ENCODE data around the gene SLC39A11. TPM values are rescaled to one million over a fixed set of nuclear protein-coding genes. Genes with fewer than 3 reads are reported as not detected.

The SLC39A11 gene
- total RNA-seq, 1 experiment from 2014 or later = 46.4 TPM

- H3K4me3 ChIP-seq (replicated peaks in 1 of 2; ENCODE audit: low read depth in 1 of 2, low read length in 2 of 2) = no peak overlapping the region
These were observed 303.4 kb downstream of the SLC39A11 start for GRCh38 chr17:72788950-72789585.

DNA sequence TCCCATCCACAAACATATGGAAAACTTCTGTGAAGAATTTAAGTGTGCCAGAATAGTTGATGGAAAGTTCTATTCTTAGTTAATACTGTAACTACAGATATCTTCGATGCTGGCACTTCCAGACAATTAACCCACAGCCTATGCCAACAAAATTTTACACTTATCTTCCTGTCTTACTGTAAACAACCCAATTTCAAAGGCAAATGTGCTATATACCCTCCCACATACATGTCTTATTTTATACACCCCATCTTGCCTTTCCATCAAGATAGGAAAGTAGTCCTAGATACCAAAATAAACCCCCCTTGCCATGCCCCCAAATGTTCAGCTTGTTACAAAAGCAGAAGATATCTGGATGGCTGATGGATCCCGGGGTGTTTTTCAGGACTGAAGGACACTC, 306.3 kb downstream of the SLC39A11 start:
- no peak overlapping the region for H2AFZ ChIP-seq (ENCODE audit: low read depth, low read length, poor library complexity, severe bottlenecking)
- H3K4me1 ChIP-seq (ENCODE audit: control insufficient read depth in 1 of 2, insufficient read depth in 2 of 2, low read length in 2 of 2) = no peaks in the 10 kb centered on the region
- intact Hi-C loops (cut with micrococcal nuclease) = no loop called here
- no peak overlapping the region for H3K4me3 ChIP-seq (replicated peaks in 1 of 2; ENCODE audit: low read depth in 1 of 2, low read length in 2 of 2)
- no peaks in the 10 kb centered on the region for H3K9me2 ChIP-seq (ENCODE audit: insufficient read depth)
- no peak overlapping the region for H3K9ac ChIP-seq (ENCODE audit: low read length)
- ChIA-PET POLR2A (no interaction called here), RAD21 (ENCODE audit: low non-redundant PET in 1 of 2, low total read pairs in 2 of 2, uncharacterized antibody in 2 of 2, unreplicated experiment in 2 of 2) (no interaction called here), CTCF (no interaction called here)
- no TSS peak for BruUV-seq (replicated peaks)
- H3K9me3 ChIP-seq (ENCODE audit: control insufficient read depth in 1 of 2, insufficient read depth in 1 of 2, low read depth in 1 of 2, low read length in 2 of 2) = no peaks in the 10 kb centered on the region
- ATAC-seq (no peak), DNase-seq (ENCODE audit: low read depth, low spot score) (no peak)
- H4K20me1 ChIP-seq (ENCODE audit: insufficient read depth) = no peaks in the 10 kb centered on the region
- no peaks in the 10 kb centered on the region for H3K27me3 ChIP-seq (ENCODE audit: insufficient read depth, low read length)
- H3K27ac ChIP-seq (ENCODE audit: low read depth, low read length) = no peak overlapping the region
- no peak overlapping the region for H3K4me2 ChIP-seq (ENCODE audit: low read length)
- H3K79me2 ChIP-seq (ENCODE audit: insufficient read depth, low read length) = no peaks in the 10 kb centered on the region
- H3K36me3 ChIP-seq (ENCODE audit: control insufficient read depth in 1 of 2, insufficient read depth in 2 of 2, low read length in 2 of 2) = no peaks in the 10 kb centered on the region
- TF ChIP-seq EGR1 (IDR thresholded peaks at IDR 0.05; ENCODE audit: low read depth) (no peak), CTCF (IDR thresholded peaks at IDR 0.05 in 2 of 3, conservative IDR thresholded peaks at IDR 0.05 in 1 of 3; ENCODE audit: borderline replicate concordance in 1 of 3, insufficient read depth in 1 of 3, low read depth in 2 of 3, low read length in 2 of 3) (no peak), POLR2A (IDR thresholded peaks at IDR 0.05; ENCODE audit: borderline replicate concordance, extremely low read depth, insufficient read depth, insufficient read length) (no peak), FOSL1 (IDR thresholded peaks at IDR 0.05; ENCODE audit: low read depth) (no peak), YY1 (IDR thresholded peaks at IDR 0.05; ENCODE audit: extremely low read depth, insufficient replicate concordance, low read depth, low read length) (no peak), SP1 (IDR thresholded peaks at IDR 0.05; ENCODE audit: low read depth) (no peak), MAX (IDR thresholded peaks at IDR 0.05) (no peak), ELF1 (IDR thresholded peaks at IDR 0.05; ENCODE audit: borderline replicate concordance, low read depth) (no peak), CEBPB (IDR thresholded peaks at IDR 0.05; ENCODE audit: low read depth) (no peak)
- TF ChIP-seq, protein P1, sequence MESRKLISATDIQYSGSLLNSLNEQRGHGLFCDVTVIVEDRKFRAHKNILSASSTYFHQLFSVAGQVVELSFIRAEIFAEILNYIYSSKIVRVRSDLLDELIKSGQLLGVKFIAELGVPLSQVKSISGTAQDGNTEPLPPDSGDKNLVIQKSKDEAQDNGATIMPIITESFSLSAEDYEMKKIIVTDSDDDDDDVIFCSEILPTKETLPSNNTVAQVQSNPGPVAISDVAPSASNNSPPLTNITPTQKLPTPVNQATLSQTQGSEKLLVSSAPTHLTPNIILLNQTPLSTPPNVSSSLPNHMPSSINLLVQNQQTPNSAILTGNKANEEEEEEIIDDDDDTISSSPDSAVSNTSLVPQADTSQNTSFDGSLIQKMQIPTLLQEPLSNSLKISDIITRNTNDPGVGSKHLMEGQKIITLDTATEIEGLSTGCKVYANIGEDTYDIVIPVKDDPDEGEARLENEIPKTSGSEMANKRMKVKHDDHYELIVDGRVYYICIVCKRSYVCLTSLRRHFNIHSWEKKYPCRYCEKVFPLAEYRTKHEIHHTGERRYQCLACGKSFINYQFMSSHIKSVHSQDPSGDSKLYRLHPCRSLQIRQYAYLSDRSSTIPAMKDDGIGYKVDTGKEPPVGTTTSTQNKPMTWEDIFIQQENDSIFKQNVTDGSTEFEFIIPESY (IDR thresholded peaks at IDR 0.05; ENCODE audit: extremely low read depth, insufficient replicate concordance, low read length) = no peak

More at GRCh38 chr17:72788950-72789585, 303.4 kb downstream of the SLC39A11 start:
- no peaks in the 10 kb centered on the region for H4K20me1 ChIP-seq (ENCODE audit: insufficient read depth)
- no peaks in the 10 kb centered on the region for H3K9me2 ChIP-seq (ENCODE audit: insufficient read depth)
- intact Hi-C loops (cut with micrococcal nuclease) = no loop called here
- H3K36me3 ChIP-seq (ENCODE audit: control insufficient read depth in 1 of 2, insufficient read depth in 2 of 2, low read length in 2 of 2) = no peaks in the 10 kb centered on the region
- H3K79me2 ChIP-seq (ENCODE audit: insufficient read depth, low read length) = no peaks in the 10 kb centered on the region
- no peaks in the 10 kb centered on the region for H3K27me3 ChIP-seq (ENCODE audit: insufficient read depth, low read length)
- H3K4me1 ChIP-seq (ENCODE audit: control insufficient read depth in 1 of 2, insufficient read depth in 2 of 2, low read length in 2 of 2) = no peaks in the 10 kb centered on the region
- H2AFZ ChIP-seq (ENCODE audit: low read depth, low read length, poor library complexity, severe bottlenecking) = no peak overlapping the region
- POLR2A ChIA-PET = no interaction called here
- no peak for DNase-seq (ENCODE audit: low read depth, low spot score)
- no peak overlapping the region for H3K4me2 ChIP-seq (ENCODE audit: low read length)
- CTCF ChIA-PET = no interaction called here
- BruUV-seq (replicated peaks) = no TSS peak
- ATAC-seq = no peak
- RAD21 ChIA-PET (ENCODE audit: low non-redundant PET in 1 of 2, low total read pairs in 2 of 2, uncharacterized antibody in 2 of 2, unreplicated experiment in 2 of 2) = no interaction called here
- no peak overlapping the region for H3K27ac ChIP-seq (ENCODE audit: low read depth, low read length)
- peaks cover 0 to 11% of the 10 kb centered on the region in 2 experiments; a peak in 1 of 4 replicates for H3K9me3 ChIP-seq (ENCODE audit: control insufficient read depth in 1 of 2, insufficient read depth in 1 of 2, low read depth in 1 of 2, low read length in 2 of 2)
- no peak for TF ChIP-seq JUND (IDR thresholded peaks at IDR 0.05)
- TF ChIP-seq ELF1 (IDR thresholded peaks at IDR 0.05; ENCODE audit: borderline replicate concordance, low read depth) = no peak
- no peak for TF ChIP-seq YY1 (IDR thresholded peaks at IDR 0.05; ENCODE audit: extremely low read depth, insufficient replicate concordance, low read depth, low read length)
- no peak for TF ChIP-seq SRF (IDR thresholded peaks at IDR 0.05; ENCODE audit: low read depth)
- TF ChIP-seq EZH2phosphoT487 (IDR thresholded peaks at IDR 0.05; ENCODE audit: borderline replicate concordance) = no peak
- peak; percentile 52 for TF ChIP-seq CEBPB (IDR thresholded peaks at IDR 0.05; ENCODE audit: low read depth)
- H3K9ac ChIP-seq (ENCODE audit: low read length) = no peak overlapping the region
